ENCODE data around the gene NUDT22. TPM values are rescaled to one million over a fixed set of nuclear protein-coding genes. Genes with fewer than 3 reads are reported as not detected.

The NUDT22 gene
- total RNA-seq, 1 experiment from 2014 or later: 31.9 TPM

- Mint-ChIP-seq H3K4me3 (ENCODE audit: unreplicated experiment) (no peak overlapping the region), H3K27me3 (ENCODE audit: insufficient read depth, unreplicated experiment) (no peaks in the 10 kb centered on the region), H3K9me3 (ENCODE audit: unreplicated experiment) (no peaks in the 10 kb centered on the region), H3K27ac (ENCODE audit: unreplicated experiment) (no peak overlapping the region), H3K4me1 (ENCODE audit: low read depth, unreplicated experiment) (no peaks in the 10 kb centered on the region), H3K36me3 (ENCODE audit: insufficient read depth, unreplicated experiment) (peaks cover 50% of the 10 kb centered on the region)
- ChIA-PET CTCF (interaction anchor here (0.5 to 1.0 kb wide), 4 partner anchors 15 to 106 kb away, joined by 3 to 6 read pairs (median 3); partner anchors contain the start of genes PRDX5 and TRMT112), POLR2A (no interaction called here)
- Histone ChIP-seq H3K9me3 (no peaks in the 10 kb centered on the region), H3K36me3 (ENCODE audit: control insufficient read depth, insufficient read depth, low read length) (no peaks in the 10 kb centered on the region; the same call in none of the 2 replicates), H3K4me1 (no peaks in the 10 kb centered on the region), H3K4me3 (ENCODE audit: low read depth, low read length) (no peak overlapping the region), H3K27me3 (replicated peaks; ENCODE audit: control insufficient read depth, insufficient read depth, low read length) (no peaks in the 10 kb centered on the region)
- intact Hi-C loops (cut with micrococcal nuclease; ENCODE audit: unreplicated experiment): no loop called here
- BruUV-seq (replicated peaks): no TSS peak
- no peak for TF ChIP-seq CTCF (IDR thresholded peaks at IDR 0.05; ENCODE audit: insufficient read depth in 1 of 2, low read depth in 1 of 2, low read length in 1 of 2, severe bottlenecking in 1 of 2, unreplicated experiment in 1 of 2)
- no peak for DNase-seq
Measured at GRCh38 chr11:64211181-64211872, 14.7 kb upstream of the NUDT22 start.

- intact Hi-C loops (cut with micrococcal nuclease; ENCODE audit: unreplicated experiment): no loop called here
- H3K27me3 ChIP-seq (replicated peaks; ENCODE audit: control insufficient read depth, insufficient read depth, low read length): no peaks in the 10 kb centered on the region
- no peaks in the 10 kb centered on the region for H3K4me1 ChIP-seq
- Mint-ChIP-seq H3K36me3 (ENCODE audit: insufficient read depth, unreplicated experiment) (peaks cover 7% of the 10 kb centered on the region), H3K9me3 (ENCODE audit: unreplicated experiment) (no peaks in the 10 kb centered on the region), H3K27me3 (ENCODE audit: insufficient read depth, unreplicated experiment) (no peaks in the 10 kb centered on the region), H3K4me1 (ENCODE audit: low read depth, unreplicated experiment) (no peaks in the 10 kb centered on the region), H3K4me3 (ENCODE audit: unreplicated experiment) (no peak overlapping the region), H3K27ac (ENCODE audit: unreplicated experiment) (no peak overlapping the region)
- H3K9me3 ChIP-seq: no peaks in the 10 kb centered on the region
- BruUV-seq (replicated peaks): no TSS peak
- H3K36me3 ChIP-seq (ENCODE audit: control insufficient read depth, insufficient read depth, low read length): no peaks in the 10 kb centered on the region; the same call in none of the 2 replicates
- no peak for TF ChIP-seq CTCF (IDR thresholded peaks at IDR 0.05; ENCODE audit: insufficient read depth in 1 of 2, low read depth in 1 of 2, low read length in 1 of 2, severe bottlenecking in 1 of 2, unreplicated experiment in 1 of 2)
- CTCF ChIA-PET: interaction anchor here (0.6 to 0.7 kb wide), 2 partner anchors 36 to 88 kb away, joined by 3 to 5 read pairs; partner anchors contain the start of gene ESRRA
- no peak for DNase-seq
- POLR2A ChIA-PET: no interaction called here
- no peak overlapping the region for H3K4me3 ChIP-seq (ENCODE audit: low read depth, low read length)
Measured at GRCh38 chr11:64216879-64217278, 9.2 kb upstream of the NUDT22 start.

GRCh38 chr11:64218628-64219353, 7.3 kb upstream of the NUDT22 start:
- no peak overlapping the region for H3K27ac Mint-ChIP-seq (ENCODE audit: unreplicated experiment)
- ChIA-PET POLR2A (no interaction called here), CTCF (no interaction called here)
- Histone ChIP-seq H3K27me3 (replicated peaks; ENCODE audit: control insufficient read depth, insufficient read depth, low read length) (no peaks in the 10 kb centered on the region), H3K4me1 (no peaks in the 10 kb centered on the region), H3K4me3 (ENCODE audit: low read depth, low read length) (no peak overlapping the region), H3K9me3 (no peaks in the 10 kb centered on the region), H3K36me3 (ENCODE audit: control insufficient read depth, insufficient read depth, low read length) (no peaks in the 10 kb centered on the region; the same call in 1 of the 2 replicates)
- no peak for TF ChIP-seq CTCF (IDR thresholded peaks at IDR 0.05; ENCODE audit: insufficient read depth in 1 of 2, low read depth in 1 of 2, low read length in 1 of 2, severe bottlenecking in 1 of 2, unreplicated experiment in 1 of 2)
- BruUV-seq (replicated peaks): no TSS peak
- no peaks in the 10 kb centered on the region for H3K9me3 Mint-ChIP-seq (ENCODE audit: unreplicated experiment)
- no peak for DNase-seq
- H3K4me3 Mint-ChIP-seq (ENCODE audit: unreplicated experiment): no peak overlapping the region
- H3K4me1 Mint-ChIP-seq (ENCODE audit: low read depth, unreplicated experiment): no peaks in the 10 kb centered on the region
- H3K36me3 Mint-ChIP-seq (ENCODE audit: insufficient read depth, unreplicated experiment): peaks cover 11% of the 10 kb centered on the region
- intact Hi-C loops (cut with micrococcal nuclease; ENCODE audit: unreplicated experiment): no loop called here
- no peaks in the 10 kb centered on the region for H3K27me3 Mint-ChIP-seq (ENCODE audit: insufficient read depth, unreplicated experiment)

Measured in Caco-2 (cell line).